Retinal pigment epithelial cell (primary cell): ENCODE results near the gene PRPS2.
A peak's percentile ranks its signal among the peaks of the same experiment; 100 is the strongest.

Source experiments
- DNase-seq: peaks from one replicate; pipeline ENCODE4 v3.0.0-alpha.2; 2010; ENCODE audit warnings: low read depth
- H3K4me3 ChIP-seq: 2 replicates; pipeline ENCODE4 v1.5.1; 2011; ENCODE audit warnings: mild to moderate bottlenecking, low read length, control low read depth, moderate library complexity
- TF ChIP-seq, protein P1 (sequence below): conservative IDR thresholded peaks from 2 replicates; pipeline ENCODE4 v1.5.1; 2011; ENCODE audit warnings: low read depth, low read length, control low read depth, inconsistent platforms

Gene PRPS2

DNA sequence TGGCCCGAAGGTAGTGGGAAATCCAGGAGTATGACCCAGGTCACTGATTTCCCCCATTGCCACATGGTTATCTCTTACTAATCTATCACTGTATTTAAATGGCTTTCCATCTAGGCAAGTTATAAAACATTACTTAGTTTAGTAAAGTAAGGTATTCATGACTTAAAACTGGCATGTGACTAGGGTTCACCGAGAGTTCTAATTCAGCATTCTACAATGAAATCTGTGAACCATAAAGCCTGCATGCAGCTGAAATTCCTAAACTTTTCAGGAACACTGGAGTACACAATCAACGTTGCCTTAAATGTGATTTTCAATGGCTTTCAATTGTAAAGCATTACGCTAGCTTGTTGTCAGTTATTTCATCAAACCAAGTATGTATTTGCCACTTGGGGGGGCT is 22.7 kb upstream of the PRPS2 start:
- DNase-seq = no peak
- TF ChIP-seq, protein P1, sequence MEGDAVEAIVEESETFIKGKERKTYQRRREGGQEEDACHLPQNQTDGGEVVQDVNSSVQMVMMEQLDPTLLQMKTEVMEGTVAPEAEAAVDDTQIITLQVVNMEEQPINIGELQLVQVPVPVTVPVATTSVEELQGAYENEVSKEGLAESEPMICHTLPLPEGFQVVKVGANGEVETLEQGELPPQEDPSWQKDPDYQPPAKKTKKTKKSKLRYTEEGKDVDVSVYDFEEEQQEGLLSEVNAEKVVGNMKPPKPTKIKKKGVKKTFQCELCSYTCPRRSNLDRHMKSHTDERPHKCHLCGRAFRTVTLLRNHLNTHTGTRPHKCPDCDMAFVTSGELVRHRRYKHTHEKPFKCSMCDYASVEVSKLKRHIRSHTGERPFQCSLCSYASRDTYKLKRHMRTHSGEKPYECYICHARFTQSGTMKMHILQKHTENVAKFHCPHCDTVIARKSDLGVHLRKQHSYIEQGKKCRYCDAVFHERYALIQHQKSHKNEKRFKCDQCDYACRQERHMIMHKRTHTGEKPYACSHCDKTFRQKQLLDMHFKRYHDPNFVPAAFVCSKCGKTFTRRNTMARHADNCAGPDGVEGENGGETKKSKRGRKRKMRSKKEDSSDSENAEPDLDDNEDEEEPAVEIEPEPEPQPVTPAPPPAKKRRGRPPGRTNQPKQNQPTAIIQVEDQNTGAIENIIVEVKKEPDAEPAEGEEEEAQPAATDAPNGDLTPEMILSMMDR = no peak
- H3K4me3 ChIP-seq = no peak overlapping the region

DNA sequence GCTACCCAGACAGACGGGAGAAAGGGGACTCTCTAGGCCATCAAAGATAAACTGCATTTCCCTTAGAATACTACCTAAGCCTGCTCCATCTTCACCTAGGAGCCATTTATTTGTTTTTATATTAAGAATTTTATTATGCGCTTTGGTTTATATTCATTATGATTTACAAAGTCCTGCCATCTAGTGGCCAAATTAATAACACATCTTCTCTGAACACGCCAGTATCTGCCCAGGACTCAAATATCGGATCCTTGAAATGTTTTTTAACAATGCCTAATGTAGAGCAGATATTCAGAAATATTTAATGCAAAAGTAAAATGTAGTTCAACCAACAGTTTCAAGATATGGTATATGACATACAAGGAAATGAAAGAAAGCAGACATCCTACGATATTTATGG is 20.8 kb upstream of the PRPS2 start:
- H3K4me3 ChIP-seq = no peak overlapping the region
- TF ChIP-seq, protein P1 = peak; percentile 48
- no peak for DNase-seq

DNA sequence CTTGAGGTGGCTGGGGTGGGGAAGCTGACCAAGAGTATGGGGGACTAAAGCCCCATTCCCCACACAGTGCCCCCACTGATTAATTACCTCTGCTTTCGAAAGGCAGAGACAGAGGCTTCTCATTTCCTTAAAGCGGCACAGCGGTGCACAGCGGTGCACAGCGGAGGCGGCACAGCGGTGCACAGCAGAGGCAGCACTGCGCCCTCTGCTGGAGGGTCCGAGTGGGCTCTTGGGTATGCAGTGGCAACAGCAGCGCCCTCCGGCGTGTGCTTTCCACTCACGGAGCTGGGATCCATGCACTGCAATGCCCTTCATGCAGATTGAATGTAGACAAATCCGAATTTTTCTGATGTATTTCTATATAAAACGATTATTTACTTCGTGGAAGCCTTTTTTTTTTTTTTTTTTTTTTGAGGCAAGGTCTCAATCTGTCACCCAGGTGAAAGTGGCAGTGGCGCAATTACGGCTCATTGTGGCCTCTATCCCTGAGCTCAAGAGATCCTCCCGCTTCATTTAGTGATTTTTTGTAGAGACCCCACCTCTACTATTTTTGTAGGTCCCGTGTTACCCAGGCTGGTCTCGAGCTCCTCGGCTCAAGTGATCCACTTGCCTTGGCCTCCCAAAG is 19.7 kb upstream of the PRPS2 start:
- H3K4me3 ChIP-seq = no peak overlapping the region
- DNase-seq = no peak
- TF ChIP-seq, protein P1 = peak; percentile 73

DNA sequence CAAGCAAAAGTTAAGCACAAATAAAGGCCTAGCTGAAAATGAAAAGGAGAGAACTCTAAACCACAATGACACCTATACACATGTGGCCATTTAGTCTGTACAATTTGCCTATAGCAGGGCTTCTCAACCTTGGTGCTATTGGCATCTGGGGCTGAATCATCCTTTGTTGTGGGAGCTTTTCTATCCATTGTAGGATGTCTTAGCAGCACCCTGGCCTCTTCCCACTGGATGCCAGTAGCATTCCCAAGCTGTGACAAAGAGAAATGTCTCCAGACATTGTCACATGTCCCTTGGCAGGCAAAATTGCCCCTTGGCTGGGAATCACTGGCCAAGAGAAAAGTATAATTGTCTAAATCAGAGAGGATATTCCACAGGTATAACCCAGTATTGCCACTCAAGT is 13.5 kb upstream of the PRPS2 start:
- TF ChIP-seq, protein P1 = no peak
- H3K4me3 ChIP-seq = no peak overlapping the region
- no peak for DNase-seq

DNA sequence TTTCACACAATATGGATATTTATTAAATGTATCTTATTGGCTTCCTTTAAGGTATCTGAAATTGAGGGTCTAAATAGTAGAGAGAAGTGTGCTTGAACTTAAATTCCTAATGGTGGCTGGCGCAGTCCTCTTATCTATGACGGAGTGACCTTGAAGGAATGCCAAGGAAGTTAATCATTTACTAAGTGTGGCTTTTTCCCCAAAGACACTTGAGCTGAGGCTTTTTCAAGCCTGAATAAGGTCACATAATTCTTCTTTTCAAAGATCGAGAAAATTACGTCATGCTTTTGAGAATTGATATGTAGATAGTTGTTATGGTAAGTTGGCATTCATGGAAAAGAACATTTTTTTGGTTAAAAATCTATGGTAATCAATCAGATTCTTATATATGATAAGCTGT is 11.7 kb upstream of the PRPS2 start:
- TF ChIP-seq, protein P1 = no peak
- no peak for DNase-seq
- H3K4me3 ChIP-seq = no peak overlapping the region

DNA sequence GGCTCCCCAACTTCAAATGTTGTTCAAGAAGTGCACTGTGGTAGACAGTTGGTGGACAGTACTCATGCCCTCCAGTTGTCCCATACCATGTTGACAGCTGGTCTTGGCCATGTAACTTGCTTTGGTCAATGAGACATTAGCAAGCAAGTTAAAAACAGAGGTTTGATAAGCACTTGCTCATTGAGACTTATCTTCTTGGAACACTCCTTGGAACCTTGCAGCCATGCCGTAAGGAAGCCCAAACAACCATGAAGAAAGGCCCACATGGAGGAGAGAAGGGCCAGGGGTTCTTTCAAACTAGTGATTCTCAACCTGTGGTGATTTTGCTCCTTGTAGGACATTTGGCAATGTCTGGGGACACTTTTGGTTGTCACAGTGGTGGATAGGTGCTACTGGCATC is 2.6 kb upstream of the PRPS2 start:
- no peak for DNase-seq
- TF ChIP-seq, protein P1 = no peak
- no peak overlapping the region for H3K4me3 ChIP-seq

DNA sequence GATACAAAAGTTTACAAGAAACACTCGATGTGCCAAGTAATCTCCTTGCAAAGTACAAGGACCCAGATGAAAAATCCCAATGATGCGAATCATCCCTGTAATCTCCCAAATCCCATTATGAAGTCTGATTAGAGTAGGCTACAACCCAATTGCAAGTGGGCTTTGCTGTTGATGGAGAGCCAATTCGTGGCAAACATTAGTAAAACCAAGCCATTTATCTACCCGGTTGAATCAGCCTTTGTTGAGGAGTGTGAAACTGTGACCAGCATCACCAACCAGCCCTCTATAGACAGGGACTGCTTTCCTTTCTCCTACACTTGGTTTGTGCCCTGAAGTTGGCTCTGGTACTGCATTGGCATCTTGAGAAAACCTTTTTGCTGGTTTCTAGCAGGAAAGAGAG is 1.2 kb upstream of the PRPS2 start:
- no peak for DNase-seq
- TF ChIP-seq, protein P1 = no peak

More for the DNA sequence above, 1.2 kb upstream of the PRPS2 start:
- H3K4me3 ChIP-seq = no peak overlapping the region
